Stimulated activated CD8-positive, alpha-beta memory T cell treated with anti-CD3 and anti-CD28 coated beads, Interleukin-12 subunit alpha, Interleukin-12 subunit beta, amount 100 ng/mL, for 1 hour (primary cell): ENCODE data around the gene LRRC4B.
A peak's percentile ranks its signal among the peaks of the same experiment; 100 is the strongest.

ENCODE experiments used
- DNase-seq: peaks from one replicate; pipeline ENCODE4 v3.0.0-alpha.2; 2020; ENCODE audit warnings: low read depth

Gene LRRC4B

DNA sequence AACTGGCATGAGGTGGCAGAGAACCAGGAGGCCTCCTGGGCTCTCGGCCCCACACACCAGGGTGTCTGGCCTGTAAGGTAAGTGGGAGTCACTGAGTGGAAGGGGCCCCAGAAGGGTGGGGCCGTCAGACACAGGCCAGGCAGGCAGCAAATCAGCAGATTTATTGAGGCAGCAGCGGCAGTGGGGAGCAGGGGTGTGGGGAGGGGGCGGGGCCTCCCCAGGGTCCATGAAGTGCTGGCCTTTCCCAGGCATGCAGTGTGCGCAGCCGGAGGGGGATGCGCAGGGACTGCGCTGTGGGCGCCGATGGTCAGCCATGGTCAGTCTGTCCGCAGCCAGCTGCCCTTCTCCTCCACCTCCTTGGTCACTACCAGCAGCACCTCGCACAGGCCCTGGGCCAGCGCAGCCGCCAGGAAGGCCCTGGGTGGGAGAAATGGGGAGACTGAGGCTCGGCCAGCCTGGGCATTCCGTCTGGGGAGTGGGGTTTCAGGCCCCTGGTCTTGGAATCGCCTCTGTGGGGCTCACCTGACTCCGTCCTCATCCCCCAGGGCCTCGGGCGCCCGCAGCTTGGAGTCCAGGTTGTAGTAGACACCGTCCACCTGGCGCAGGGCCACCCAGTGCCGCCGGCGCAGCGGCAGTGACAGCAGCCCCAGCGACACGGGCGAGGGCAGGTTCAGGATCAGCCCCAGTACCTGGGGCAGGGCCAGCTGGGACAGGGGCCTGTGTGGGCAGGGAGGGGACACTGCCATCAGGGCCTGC, 62.2 kb downstream of the LRRC4B start:
- no peak for DNase-seq

DNA sequence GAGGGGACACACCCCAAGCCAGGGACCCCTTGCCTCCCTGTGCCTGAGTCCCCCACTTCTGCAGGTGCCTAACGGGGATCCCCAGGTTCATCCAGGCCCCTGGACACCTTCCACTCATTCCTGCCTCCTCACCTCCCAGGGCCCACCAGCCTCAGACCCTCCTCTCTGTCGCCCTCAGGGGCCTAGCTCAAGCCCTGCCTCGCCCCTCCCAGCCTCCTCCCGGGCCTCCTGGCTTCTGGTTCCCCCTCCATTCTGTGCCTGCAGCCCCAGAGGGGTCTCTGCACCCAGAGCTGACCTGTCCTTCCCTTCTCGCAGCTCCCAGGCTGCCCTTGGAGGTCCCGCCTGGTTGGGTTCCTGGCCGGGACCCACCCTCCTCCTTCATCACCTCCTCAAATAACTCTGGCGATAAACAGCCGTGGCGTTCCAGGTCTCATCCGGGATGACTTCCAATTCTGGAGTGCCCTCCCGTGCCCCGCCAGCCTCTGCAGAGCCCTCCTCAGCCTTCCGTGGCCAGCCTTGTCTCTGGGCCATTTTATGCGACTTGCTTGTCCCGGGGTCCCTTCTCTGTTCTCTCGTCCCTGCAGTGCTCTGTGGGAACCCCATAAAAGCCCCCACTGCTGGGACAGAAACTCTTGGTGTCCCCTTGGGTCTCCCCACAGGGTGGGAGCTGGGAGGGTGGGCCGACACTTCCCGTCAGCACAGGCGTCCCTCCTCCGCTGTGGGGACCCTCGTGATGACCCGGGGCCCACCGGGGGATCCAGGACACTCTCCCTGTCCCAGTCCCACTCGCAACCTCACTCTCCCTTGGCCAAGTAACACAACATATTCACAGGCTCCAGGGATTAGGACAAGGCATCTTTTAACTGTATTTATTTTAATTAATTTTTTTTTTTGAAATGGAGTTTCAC, 66.4 kb downstream of the LRRC4B start:
- no peak for DNase-seq

DNA sequence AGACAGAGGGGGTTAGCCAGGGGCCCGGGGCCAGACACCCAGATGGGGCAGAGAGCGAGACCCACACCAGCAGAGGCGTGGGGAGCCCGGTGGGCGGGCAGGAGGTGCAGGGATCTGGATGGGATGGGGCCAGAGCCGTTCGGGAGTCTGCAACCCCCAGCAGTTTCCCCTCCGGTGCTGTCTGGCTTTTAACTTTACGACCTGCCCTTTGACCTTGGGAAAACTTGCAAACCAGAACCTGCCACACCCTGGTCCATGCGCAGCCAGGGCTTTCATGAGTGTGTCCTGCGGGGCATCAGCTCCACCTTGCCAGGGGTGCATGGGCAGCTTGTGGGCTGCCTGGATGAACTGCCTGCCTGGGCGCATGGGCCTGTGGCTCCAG, 67.1 kb downstream of the LRRC4B start:
- DNase-seq, result no peak

DNA sequence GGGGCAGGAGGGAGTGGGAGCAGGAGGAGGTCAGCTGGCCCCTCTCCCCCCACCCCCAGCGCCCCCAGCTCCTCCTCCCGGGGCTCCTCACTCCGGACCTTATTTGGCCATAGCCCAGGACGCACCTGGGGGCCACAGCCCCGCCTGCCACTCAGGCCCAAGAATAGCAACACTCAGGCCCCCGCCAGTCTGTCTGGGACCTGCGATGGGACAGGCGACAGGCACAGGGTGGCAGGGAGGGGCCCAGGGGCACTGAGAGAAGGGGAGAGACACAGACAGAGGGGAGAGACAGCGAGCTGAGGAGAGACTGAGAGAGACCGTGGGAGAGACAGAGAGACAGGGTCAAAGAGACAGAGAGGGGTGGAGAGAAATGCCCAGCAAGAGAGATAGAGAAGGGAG, 67.5 kb downstream of the LRRC4B start:
- no peak for DNase-seq

DNA sequence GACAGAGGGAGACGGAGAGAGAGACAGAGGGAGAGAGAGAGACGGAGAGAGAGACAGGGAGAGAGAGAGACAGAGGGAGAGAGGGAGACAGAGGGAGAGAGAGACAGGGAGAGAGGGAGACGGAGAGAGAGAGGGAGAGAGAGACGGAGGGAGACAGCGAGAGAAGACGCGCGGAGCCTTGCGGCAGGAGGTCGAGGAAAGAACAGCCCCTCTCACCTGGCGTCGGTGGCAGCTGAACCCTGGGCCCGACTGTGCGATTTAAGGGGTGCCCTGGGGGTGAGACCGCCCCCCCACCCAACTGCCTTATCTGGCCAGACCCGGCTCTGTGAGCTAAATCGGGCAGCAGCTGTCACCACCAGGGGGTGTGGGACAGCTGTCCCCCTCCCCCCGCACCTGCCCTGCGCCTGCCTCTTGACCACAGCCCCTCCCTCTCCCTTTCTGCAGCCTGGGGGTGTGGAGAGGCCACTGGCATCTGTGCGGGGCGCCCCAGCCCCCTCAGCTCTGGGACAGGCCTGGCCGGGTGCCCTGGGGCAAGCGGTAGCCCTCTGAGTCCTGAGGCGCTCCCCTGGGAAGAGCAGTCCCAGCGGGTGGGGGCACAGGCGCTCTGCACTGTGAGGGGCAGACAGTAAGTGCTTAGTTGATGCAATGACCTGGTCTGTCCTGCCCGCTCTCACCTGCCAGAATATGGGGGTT, 68.0 kb downstream of the LRRC4B start:
- no peak for DNase-seq

DNA sequence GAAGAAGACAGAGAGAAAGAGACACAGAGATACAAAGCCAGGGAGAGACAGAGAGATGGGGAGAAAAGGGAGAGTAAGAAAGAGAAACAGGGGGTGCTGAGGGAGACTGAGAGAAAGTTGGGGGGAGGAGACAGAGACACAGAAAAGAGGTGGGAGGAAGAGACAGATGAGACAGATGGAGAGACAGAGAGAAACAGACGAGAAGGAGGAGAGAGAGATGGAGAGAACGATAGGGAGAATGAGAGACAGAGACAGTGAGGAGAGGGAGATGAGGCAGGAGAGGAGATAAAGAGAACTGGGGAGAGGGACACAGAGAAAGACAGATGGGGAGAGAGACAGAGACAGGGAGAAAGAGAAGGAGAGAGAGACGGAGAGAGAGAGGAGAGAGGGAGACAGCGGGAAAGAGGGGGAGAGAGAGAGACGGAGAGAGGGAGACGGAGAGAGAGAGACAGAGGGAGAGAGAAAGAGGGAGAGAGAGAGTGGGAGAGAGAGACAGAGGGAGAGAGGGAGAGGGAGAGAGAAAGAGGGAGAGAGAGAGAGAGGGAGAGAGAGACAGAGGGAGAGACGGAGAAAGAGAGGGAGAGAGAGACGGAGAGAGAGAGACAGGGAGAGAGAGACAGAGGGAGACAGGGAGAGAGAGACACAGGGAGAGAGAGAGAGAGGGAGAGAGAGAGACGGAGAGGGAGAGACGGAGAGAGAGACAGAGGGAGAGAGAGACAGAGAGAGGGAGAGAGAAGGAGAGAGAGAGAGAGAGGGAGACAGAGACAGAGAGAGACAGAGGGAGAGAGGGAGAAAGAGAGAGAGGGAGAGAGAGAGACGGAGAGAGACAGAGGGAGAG, 69.8 kb downstream of the LRRC4B start:
- no peak for DNase-seq

DNA sequence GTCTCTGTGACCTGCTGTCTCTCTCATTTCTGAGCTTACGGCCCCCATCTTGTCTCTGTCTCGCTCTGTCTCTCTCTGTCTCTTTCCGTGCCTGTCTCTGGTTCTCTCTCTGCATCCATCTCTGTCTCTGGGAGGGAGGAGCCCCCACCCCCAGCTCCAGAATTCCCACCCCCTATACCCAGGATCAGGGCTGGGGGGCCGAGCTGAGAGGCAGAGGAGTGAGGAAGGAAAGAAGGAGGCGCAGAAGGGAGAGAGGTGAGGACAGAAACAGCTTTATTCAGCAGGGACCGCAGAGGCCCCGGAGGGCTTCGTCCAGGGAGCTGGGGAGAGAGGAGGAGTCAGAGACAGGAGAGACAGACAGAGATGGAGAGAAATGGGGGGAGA, 71.2 kb downstream of the LRRC4B start:
- no peak for DNase-seq

DNA sequence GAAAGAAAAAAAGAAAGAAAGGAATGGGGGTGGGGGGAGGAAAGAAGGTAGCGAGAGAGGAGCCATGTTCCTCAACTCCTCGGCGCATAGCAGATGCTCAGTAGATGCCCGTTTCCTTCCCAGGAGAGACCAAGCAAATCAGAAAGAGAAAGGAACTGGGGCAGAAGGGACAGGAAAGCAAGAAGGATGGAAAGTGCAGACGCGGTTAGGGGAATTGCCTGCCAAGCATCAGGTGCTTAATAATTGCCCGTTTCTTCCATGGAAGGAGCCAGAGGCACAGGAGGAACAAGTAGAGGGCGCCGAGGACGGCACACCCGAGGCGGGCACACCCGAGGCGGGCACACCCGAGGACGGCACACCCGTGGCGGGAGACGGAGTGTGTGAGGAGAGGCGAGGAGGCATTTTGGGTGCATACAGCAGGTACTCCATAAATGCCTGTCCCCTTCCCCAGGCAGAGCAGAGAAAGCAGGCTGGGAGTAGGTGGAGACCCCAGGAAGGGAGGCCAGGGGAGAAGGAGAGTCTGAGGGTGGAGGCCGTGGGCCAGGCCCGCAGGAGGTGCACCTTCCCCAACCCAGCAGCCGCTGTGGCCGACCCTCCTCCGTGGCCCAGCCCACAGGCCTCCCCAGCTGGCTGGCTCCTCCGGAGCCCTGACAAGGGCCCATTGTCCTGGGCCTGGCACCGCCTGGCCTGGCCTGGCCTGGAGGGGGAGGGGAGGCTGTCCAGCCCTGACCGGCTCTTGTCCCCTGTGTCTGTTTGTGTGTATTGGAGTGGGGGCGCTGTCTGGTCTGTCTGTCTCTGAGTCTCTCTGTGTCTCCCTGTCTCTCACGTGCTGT, 71.8 kb downstream of the LRRC4B start:
- no peak for DNase-seq

DNA sequence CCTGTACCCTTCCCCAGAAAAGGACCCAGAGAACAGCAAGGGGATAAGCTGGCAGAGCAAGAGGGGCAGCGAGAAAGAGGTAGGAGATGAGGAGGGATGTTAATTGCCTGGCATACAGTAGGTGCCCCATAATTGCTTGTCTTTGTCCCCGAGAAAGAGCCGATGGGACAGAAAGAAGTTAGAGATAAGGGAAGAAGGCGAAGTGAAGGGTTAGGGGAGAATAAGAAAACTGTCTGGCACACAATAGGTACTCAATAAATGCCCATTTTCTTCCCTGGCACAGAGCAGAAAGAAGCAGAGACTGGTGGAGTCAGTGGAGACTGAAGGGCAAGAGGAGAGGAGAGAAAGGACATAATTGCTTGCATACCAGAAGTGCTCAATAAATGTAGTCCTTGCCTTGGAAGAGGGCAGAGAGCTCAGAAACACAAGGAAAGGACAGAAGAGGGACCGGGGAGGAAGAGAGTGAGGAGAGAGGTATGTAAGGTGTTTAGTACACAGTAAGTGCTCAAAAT, 73.2 kb downstream of the LRRC4B start:
- DNase-seq, result no peak

DNA sequence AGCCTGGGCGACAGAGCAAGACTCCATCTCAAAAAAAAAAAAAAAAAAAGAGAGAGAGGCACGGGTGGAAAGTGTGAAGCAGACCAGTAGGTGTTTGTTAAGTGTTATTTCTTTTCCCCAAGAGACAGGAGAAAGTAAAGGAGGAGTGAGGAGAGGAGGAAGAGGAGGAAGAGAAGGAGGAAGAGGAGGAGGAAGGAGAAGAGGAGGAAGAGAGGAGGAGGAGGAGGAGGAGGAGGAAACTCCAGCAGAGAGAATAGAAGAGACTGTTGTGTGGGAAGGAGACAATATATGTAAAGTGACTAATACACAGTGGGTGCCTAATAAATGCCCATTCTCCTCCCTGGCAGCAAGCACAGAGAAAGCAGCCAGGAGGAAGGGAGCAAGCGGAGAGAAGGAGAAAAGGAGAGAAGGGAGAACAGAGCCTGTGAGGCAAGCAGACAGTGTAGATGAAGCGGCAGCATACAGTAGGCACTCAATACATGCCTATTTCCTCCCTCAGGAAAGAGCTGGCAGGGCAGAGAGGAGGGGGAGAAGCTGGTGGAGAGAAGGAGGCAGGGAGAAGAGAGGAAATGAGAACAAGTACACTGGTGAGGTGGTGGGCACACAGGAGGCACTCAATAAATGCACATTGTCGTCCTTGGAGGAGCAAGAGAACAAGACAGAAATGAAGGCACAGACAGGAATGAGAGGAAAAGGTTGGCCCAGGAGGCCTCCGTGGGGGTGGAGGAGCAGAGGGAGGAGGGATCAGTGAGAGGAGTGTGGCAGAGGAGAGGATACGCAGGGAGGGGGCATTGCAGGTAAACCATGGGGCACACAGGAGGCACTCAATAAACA, 73.8 kb downstream of the LRRC4B start:
- DNase-seq, result no peak

DNA sequence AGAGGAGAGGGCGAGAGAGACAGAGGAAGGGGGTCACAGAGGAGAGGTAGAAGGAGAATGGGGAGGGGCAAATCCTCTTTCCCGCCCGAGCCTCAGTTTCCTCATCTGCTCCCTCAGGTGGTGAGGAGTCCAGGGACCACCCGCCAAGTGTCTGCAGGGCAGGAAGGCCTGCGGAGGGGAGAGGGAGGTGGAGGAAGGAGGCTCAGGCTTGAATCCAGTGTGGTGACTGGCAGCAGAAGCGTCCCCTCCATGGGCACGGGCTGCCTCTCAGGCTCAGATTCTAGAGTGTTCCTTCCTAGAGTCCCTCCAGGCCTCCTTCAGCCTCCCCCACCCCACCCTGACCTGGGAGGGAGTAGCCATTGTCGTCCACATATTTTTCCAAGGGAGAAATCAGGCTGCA, 75.1 kb downstream of the LRRC4B start:
- DNase-seq, result no peak

DNA sequence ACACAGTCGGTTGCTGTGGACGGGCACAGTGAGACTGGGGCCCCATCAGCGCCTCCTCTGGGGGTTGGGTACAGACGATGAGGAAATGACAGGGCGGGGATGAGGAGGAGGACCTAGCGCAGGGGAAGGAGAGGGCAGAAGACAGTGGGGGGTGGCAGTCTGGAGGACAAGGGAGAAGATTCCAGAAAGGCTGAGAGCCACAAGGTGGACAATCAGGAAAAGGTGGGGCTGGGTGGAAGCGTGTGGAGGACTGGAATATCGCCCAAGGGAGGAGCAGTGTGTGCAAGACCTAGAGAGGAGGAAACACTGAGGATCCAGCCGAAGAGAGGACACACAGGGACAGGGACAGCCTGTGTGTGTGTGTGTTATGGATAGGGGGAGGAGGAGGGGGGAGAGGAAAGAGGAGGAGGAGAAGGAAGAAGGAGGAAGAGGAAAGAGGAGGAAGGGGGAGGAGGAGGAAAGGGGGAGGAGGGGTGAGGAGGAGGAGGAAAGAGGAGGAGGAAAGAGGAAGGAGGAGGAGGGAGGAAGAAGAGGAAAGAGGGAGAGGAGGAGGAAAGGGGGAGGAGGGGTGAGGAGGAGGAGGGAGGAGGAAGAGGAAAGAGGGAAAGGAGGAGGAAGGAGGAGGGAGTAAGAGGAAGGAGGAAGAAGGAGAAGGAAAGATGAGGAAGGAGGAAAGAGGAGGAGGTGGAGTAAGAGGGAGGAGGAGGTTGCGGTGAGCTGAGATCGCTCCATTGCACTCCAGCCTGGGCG, 75.8 kb downstream of the LRRC4B start:
- DNase-seq, result no peak

DNA sequence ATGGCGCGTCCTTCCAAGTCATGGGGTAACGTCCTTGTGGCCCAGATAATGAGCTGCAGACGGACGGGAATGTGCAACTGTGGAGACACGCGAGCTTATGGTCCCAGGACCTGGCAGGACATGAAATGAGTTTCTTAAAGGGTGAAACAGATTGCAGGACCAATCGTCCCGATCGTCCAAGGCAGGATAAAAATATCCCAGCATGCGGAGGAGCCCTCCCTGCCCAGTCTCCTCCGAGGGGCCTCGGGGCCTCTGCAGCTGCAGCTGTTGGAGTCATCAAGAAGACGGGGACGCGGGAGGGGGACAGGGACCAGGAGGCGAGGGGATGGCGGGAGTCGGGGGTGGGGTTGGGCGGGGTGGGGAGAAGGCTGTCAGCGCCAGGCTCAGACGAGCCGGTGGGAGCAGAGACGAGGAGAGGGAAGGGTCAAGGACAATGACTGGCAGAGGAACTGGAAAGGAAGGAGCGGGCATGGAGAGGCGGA, 77.2 kb downstream of the LRRC4B start:
- DNase-seq, result no peak

DNA sequence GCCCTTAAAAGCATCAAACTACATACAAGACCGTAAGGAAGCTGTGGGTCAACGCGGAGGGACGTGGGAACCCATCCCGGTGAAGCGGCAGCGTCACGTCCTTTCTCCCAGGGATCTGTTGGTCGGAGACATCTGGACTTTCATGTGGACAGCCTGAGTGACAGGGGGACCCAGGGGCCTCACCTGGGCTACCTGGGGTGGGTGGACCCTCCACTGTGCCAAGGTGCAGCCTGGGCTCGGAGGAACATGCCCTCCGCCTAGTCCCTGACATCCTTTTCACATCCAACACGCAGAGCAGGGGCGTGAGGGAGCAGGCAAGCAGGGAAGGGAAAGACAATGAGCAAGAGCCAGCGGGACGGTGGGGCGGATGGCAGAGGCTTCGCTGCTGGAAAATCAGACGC, 77.8 kb downstream of the LRRC4B start:
- no peak for DNase-seq

DNA sequence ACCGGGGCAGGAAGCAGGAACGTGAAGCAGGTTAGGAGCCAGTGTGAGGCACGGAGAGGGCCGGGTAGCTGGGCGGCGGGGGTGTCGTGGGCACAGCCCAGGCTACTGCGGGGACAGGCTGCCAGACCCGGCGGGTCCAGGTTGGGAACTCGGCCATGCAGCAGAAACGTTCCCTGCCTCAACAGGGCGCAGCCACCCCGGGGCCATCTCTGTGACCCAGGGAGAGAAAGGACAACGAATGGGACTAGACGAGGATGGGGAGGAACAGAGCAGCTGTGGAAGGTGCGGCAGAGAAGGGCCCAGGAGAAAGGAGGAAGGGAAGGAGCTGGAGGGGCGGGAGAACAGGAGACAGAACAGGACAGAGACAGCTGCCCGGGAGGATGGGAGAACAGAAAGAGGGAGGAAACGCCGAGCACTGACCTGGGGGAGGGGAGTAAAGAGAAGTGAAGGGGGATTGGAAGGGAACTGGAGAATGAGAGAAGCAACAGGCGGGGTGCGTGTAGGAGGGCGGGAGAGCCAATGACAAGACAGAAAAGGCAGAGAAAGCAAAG, 78.7 kb downstream of the LRRC4B start:
- DNase-seq, result no peak

DNA sequence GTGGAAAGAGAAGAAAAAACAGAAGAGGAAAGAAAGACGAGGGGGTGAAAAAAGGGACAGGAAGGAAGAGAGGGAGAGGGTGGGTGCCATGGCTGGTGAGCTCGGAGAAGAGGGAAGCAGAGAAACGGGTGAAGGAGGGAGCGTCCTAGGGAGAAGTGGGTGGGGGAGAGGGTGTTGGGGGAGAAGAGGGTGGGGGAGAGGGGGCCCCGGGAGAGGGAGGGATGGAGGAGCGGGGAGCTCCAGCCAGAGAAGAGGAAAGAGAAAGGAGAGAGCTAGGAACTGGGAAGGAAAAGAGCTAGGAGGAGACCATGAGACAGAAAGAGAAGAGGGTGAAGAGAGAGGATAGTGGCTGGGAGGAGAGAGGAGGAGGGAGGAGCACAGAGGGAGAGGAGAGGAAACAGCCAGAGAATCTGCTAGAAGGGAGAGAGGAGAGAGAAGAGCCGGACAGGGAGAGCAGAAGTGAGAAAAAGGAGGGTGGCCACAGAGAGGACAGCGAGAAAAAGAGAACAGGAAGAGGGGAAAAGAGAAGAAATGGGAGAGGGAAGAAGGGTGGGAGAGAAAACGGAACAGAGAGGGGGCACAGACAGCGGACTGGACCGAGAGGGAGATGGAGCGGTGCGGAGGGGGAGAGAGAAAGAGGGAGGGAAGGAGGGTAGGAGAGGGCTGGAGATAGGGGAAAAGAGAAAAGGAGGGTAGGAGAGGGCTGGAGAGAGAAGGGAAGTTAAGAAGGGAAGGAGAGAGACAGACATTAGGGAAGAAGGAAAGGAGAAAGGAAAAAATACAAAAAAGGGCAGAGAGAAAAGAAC, 79.6 kb downstream of the LRRC4B start:
- DNase-seq, result no peak

DNA sequence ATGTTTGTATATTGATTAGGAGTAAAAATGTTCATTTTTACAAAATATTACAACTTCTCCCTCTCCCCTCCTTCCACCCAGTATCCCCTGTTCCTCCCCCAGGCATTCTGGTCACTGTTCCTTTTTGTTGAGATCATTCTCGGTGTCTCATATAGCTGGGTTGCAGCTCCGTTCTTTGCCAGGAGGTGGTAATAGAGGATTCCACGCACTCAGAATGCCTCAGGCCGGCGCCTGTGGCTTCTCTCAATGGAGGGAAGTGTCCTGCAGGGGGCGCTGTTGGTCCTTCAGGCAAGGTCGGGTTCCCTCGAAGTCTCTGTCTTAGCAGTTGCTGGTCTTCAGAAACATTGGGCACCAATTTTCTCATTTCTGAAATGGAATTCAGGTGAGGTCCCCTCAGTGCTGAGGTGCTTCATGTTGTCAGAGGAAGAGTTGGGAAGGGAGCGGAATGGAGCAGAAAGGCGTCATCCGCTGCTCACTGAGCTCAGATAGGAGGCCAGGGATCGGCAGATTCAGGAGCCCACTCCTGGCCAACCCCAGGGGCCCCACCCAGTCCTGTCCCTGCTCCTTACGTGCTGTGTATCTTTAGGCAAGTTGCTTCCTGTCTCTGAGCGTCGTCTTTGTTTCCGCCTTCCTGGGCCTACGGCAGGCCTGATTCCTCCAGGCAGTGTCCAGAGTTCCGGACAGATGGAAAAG, 81.3 kb downstream of the LRRC4B start:
- peak; percentile 32 for DNase-seq
